HG03575 (cell line): ENCODE results near the gene SIX6.

Experiments used
- ATAC-seq: cut with Tn5 transposase; IDR thresholded peaks from one replicate; pipeline ENCODE4 v1.9.1; 2021; ENCODE audit not compliant: unreplicated experiment, insufficient number of reproducible peaks, low FRiP score; ENCODE audit errors: extremely low read depth

The SIX6 gene

DNA sequence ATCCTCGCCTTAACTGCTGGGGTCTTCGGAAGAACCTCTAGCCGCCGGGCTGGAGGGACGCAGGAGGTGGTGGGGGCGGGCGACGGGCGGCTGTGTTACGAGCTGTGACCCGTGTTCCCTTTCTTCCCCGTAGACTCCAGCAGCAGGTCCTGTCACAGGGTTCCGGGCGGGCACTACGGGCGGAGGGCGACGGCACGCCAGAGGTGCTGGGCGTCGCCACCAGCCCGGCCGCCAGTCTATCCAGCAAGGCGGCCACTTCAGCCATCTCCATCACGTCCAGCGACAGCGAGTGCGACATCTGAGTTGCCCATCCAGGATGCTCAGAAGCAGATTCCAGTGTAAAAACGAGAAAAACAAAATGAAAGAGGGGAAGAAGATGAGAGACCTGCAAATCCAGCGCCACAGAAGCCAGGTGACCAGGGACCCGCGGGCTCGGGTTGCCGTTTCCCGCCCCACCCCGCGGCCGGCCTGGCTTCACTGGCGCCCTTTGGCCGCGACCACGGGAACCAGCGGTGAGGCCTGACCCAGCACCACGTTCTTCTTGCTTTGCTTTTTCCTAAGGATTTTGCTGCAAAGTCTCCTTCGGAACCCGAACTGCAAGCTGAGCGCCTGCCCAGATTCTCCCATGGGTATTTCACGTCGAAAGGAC, 2.1 kb downstream of the SIX6 start:
- no peak for ATAC-seq

DNA sequence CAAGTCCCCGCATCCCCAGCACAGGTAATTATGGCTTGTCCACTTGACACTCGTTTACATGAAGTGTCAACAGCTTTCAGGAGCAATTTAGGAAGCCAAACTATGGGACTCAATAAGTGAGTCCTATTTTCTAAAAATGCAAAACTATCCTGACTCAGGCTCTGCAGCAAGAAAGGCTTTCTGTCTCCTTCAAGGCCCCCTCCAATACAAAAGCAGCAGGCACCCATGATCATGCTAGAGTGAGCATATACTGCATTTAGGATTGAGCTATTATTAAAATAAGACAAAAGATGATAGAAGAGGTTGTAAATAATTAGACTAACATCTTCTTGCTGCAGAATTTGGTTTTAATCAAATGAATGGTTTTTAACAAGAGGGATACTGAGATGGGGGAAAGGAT, 3.2 kb downstream of the SIX6 start:
- ATAC-seq = no peak

DNA sequence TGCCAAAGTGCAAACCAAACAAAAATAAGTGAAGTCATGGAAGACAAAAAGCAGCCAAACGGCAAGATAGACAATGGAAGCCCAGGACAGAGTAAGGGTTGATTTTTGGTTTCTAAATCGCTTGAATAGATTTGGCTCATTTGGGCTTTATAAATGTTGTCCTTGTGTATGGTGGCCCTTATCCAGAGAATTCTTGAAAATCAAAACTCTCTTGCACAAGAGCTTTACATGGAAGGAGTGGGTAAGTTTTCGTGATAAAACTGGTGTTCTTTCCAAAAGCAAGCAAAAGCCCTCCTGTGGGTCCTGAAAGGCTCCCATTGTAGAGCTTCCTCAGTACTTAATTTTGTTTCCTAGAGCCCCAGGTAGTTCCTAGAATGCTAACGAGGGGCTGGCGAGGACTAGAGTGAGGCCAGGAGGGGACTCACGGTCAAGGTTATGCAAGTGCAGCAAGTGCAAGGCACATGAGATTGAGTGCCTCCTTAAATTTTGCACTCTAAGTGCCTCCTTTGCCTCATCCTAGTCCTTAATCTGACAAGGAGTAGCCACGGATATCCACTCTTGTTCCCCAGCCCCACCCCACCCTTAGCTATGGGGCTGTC, 4.1 kb downstream of the SIX6 start:
- ATAC-seq = no peak

DNA sequence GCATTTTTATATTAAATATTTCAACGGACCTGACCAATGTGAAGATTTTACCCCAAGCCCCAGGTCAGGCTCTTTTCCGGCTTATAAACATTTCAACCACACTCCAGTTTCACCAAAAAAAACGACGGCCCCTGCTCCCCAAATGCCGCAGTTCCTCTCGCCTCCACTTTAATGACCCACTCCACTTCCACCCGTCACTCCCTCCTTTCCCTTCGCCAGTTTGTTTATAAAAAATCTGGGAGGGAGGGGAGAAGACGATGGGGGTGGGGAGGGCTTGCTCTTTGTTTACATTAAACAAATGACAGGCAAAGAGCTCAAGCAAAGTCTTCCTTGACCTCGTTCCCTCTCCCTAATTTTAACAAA, 5.4 kb downstream of the SIX6 start:
- no peak for ATAC-seq

DNA sequence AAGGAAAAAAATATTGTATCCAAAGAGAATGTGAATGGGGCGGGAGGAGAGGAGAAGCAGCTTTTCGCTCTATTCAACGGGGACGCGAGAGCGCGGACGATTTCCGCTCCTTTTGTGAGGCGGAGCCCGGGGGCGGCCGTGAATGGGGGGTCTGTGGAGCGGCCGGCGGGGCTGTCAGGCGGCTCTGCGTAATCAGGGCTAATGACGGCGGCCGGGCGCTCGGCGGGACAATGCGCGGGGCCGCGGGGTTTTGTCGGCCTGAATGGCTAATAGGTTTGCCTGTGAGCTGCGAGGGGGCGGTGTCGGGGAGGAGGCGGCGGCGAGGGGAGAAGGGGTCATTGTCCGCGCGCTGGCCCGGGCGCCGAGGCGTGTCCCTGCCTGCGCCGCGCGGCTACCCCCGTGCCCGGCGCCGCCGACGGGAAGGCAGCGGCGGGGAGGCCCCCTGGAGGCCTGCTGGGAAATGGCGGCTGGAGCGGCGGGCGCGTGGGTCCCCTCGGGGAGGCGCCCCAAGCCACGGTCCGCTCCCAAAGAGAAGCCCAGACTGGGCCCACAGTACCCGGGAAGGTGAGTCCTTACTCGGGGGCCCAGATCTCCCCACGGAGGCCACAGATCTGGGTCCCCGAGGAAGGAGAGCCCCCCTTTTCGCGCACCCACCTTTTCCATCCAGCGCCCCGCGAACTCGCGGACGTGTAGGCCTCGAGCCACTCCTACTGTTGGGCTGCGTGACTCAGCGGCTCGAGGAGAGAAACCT, 6.0 kb downstream of the SIX6 start:
- ATAC-seq = no peak

DNA sequence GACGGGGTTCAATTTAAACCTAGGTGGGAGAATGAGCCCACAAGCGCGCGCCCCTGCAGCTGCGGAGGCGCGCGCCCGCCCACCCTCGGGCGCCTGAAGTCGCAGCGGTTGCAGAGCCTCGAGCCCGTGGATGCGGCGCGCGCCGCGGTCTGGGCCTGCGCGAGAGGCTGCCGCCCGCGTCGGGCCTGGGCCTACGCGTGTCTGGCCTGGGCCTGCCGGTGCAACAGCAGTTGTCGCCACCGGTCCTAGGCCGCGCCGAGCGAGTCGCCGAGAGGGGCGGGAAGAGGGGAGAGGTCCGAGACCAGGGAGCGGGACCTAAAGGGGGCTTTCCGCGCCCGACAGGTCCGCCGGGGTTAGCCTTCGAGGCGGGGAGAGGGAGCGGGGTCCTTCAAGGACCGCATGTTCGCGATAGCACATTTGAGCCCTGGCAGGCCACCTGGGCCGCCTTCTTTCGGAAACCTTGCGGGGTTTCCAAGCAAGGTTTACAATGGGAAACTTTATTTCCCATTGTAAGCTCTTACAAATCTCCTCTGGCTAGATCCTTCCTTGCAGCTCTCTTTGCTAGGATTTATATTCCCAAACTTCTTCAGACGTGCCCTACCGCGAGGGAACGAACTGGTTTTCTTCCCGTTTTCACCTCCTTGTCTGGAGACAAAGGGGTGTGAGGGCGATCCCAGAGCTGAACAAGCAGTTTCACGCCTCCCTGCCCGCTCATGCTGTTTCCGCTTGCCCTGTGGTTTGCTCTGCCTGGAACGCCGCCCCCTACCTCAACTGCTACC, 6.8 kb downstream of the SIX6 start:
- ATAC-seq = no peak

DNA sequence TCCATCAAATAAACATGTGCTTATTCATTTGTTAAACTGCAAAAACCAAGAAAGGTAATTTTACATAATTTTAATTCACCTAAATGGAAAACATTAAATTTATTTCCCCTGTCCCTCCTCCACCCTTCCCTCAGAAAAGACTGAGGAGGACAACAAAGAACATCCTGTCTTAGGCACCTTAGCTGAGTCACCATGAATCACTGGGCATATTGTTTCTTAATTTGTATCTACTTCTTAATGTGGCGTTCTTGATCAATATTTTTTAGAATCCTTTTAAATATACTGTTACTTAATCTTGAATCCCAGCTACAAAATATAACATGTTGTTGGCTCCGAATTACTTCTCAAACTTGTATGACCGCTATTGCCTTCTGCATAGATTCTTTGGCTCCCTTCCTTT, 23.5 kb downstream of the SIX6 start:
- ATAC-seq = no peak

DNA sequence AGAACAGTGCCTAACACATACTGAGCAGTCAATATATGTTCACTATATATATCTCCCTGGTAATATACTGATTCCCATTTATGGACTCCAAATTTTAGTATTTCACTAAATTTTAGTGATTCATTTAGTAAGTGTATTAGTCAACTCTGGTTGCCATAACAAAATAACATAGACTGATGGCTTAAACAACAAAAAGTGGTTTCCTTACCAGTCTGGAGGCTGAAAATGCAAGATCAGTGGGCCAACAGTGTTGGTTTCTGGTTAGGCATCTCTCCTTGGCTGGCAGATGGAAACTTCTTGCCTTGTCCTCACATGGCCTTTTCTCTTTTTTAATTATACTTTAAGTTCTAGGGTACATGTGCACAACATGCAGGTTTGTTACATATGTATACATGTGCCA, 28.7 kb downstream of the SIX6 start:
- ATAC-seq = no peak

DNA sequence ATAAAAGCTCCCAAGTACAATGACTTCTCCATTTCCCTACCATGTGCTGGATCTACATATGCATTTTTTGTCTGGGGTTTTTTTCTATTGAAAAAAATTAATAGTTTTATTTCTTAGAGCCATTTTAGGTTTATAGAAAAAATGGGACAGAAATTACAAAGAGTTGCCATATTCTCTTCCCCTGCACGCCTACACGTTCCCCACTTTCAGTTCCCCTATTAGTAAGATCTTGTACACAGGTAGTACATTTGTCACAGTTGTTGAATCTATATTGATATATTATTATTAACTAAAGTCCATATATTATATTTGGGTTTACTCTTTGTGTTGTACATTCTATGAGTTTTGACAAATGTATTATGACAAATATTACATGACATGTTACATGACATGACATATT, 35.7 kb downstream of the SIX6 start:
- no peak for ATAC-seq

DNA sequence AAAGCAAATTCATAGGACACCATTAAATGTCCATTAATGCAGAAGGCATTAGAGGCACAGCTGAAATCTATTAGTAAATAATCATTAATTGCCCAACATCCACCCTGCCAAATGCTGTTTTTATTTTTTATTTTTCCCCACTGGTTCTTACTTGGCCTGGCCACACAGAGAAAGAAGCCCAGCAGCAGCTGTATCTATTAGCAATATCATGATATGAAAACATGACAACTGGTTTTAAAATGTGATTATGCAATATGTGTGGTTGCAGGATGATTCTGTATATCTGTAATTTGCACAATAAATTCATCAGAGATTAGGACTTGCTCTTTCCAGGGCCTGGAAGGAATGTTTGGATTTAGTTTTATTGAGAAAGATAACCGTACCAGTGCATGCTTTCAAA, 44.9 kb downstream of the SIX6 start:
- ATAC-seq = no peak

DNA sequence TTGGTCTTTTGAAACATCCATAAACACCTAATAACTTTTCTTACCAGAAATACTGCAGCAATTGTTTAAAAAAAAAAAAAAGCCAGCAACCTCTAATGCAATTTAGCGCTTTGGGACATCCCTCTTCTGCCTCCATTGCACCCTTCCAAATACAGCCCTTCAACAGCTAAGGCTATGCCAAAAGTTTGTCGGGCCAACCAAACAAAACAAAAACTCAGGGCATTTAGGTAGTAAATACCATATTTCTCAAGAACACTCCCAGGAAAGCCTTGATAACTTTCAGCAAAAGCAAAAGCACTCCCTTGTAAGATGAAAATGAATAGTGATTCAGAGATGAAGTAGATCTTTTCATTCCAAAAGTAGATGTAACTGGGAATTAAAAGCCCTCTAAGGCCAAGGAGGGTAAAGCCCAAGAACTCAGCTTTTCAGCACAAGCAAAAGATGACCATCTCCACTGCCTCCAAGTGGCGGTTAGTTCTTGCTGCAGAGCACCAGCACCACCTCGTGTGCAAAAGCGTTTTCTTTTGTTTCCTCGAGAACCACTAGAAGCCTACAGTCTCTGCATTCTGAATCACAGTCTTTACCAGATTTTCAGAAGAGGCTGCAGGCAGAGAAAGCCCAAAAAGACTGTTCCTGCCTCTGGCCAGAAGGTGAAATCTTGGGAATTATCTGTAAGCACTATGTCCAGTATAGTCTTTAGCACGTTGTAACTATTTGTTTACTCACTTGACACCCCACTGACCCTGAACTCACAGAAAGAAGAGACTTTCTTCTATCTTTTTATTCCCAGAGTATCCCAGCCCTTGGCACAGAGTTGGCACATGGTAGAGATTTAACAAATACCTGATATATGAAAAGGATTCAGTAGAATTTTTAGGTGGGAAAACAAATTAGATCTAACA, 53.1 kb downstream of the SIX6 start:
- ATAC-seq = no peak
